ENCODE measurements around the gene SLU7. TPM values are rescaled to one million over a fixed set of nuclear protein-coding genes. Genes with fewer than 3 reads are reported as not detected.

Gene SLU7
- total and polyA plus RNA-seq, 2 of the 4 experiments (the other 2 are of a cell fraction): 15.9 to 34.2 TPM

- Histone ChIP-seq H2AK5ac (ENCODE audit: low read depth, low read length) (no peak overlapping the region), H3K4me2 (ENCODE audit: low read depth, low read length) (no peak overlapping the region), H3K18ac (ENCODE audit: low read depth, low read length) (no peak overlapping the region), H3K27ac (ENCODE audit: insufficient read depth, low read length) (no peak overlapping the region), H3K9ac (ENCODE audit: low read depth, low read length) (no peak overlapping the region), H2BK5ac (ENCODE audit: low read depth, low read length, poor library complexity, severe bottlenecking) (no peak overlapping the region), H3K79me1 (ENCODE audit: low read depth in 1 of 2, low read length in 2 of 2) (no peaks in the 10 kb centered on the region), H3K27me3 (ENCODE audit: control insufficient read depth, insufficient read depth, low read length) (peaks cover 4% of the 10 kb centered on the region; the same call in 1 of the 2 replicates), H4K5ac (ENCODE audit: low read depth, low read length) (no peak overlapping the region), H2BK15ac (ENCODE audit: low read depth, low read length) (no peak overlapping the region), H3K14ac (replicated peaks; ENCODE audit: low read depth, low read length) (no peak overlapping the region), H3K23ac (ENCODE audit: low read depth, low read length) (no peak overlapping the region), H4K8ac (ENCODE audit: low read depth in 2 of 2, low read length in 2 of 2) (no peak overlapping the region), H3K4me3 (ENCODE audit: insufficient read depth, low read depth, low read length) (no peak overlapping the region), H4K91ac (ENCODE audit: insufficient read depth, low read depth, low read length) (no peak overlapping the region), H4K20me1 (ENCODE audit: insufficient read depth, low read length) (no peaks in the 10 kb centered on the region), H2AK9ac (replicated peaks; ENCODE audit: low read depth, low read length, poor library complexity) (no peak overlapping the region), H2BK120ac (ENCODE audit: low read depth, low read length) (no peak overlapping the region), H3K36me3 (ENCODE audit: control insufficient read depth, insufficient read depth, low read length) (no peaks in the 10 kb centered on the region), H2BK20ac (ENCODE audit: low read depth, low read length) (no peak overlapping the region), H3K9me1 (ENCODE audit: insufficient read depth, low read length) (peaks cover 4% of the 10 kb centered on the region; the same call in 1 of the 2 replicates), H2AFZ (replicated peaks; ENCODE audit: low read length, poor library complexity) (no peak overlapping the region), H3K4ac (ENCODE audit: low read depth, low read length) (no peak overlapping the region), H3K56ac (ENCODE audit: extremely low read depth, insufficient read depth, low read length) (no peak overlapping the region), H3K9me3 (ENCODE audit: control insufficient read depth, insufficient read depth, low read length) (no peaks in the 10 kb centered on the region), H3K4me1 (ENCODE audit: control insufficient read depth, insufficient read depth, low read length) (peaks cover 5% of the 10 kb centered on the region; the same call in 1 of the 2 replicates)
- in situ Hi-C loops (cut with MboI; ENCODE audit: low sequenced_read_pairs): no loop called here
- ChIA-PET CTCF (no interaction called here), POLR2A (ENCODE audit: unreplicated experiment) (no interaction called here)
- no peak for TF ChIP-seq MAZ (IDR thresholded peaks at IDR 0.05; ENCODE audit: borderline replicate concordance, low read depth, low read length)
- TF ChIP-seq RCOR1 (IDR thresholded peaks at IDR 0.05; ENCODE audit: insufficient replicate concordance, low read length): no peak
- TF ChIP-seq FOS (IDR thresholded peaks at IDR 0.05; ENCODE audit: low read depth, low read length): no peak
- no peak for TF ChIP-seq RAD21 (IDR thresholded peaks at IDR 0.05; ENCODE audit: low read length)
- TF ChIP-seq ELK1 (IDR thresholded peaks at IDR 0.05; ENCODE audit: borderline replicate concordance, low read depth, low read length): no peak
- no peak for TF ChIP-seq BHLHE40 (IDR thresholded peaks at IDR 0.05; ENCODE audit: low read depth, low read length)
- no peak for TF ChIP-seq CTCF (conservative IDR thresholded peaks at IDR 0.05; ENCODE audit: low read depth, low read length)
- no peak for TF ChIP-seq CHD1 (IDR thresholded peaks at IDR 0.05; ENCODE audit: low read depth, low read length)
- no peak for TF ChIP-seq RFX5 (IDR thresholded peaks at IDR 0.05; ENCODE audit: low read depth, low read length)
- no peak for TF ChIP-seq SMC3 (IDR thresholded peaks at IDR 0.05; ENCODE audit: low read depth, low read length)
- no peak for TF ChIP-seq CEBPB (IDR thresholded peaks at IDR 0.05; ENCODE audit: low read depth, low read length)
- no peak for TF ChIP-seq MXI1 (IDR thresholded peaks at IDR 0.05; ENCODE audit: borderline replicate concordance, low read depth, low read length)
- TF ChIP-seq NFE2L2 (IDR thresholded peaks at IDR 0.05; ENCODE audit: low read depth, low read length): no peak
- TF ChIP-seq POLR2A (IDR thresholded peaks at IDR 0.05; ENCODE audit: low read depth, low read length): no peak
- TF ChIP-seq USF2 (IDR thresholded peaks at IDR 0.05; ENCODE audit: low read depth, low read length): no peak
- no peak for TF ChIP-seq MAFK (IDR thresholded peaks at IDR 0.05; ENCODE audit: low read depth, low read length)
- intact Hi-C loops (cut with micrococcal nuclease): no loop called here
- no CpG with 5 or more reads among the region's 3 CpGs for WGBS, 2 experiments (ENCODE audit: extremely low coverage in 2 of 2, insufficient read length in 1 of 2)
- no TSS peak for BruUV-seq (replicated peaks)
- ATAC-seq (ENCODE audit: low read depth) (no peak), DNase-seq (no peak)
- dilution Hi-C loops (cut with HindIII; ENCODE audit: low sequenced_read_pairs, unreplicated experiment): loop anchor here (25.0 kb wide), 1 partner anchor 356 kb away; the partner anchor contains the start of gene TTC1
These were observed 51.0 kb downstream of the SLU7 start for GRCh38 chr5:160367885-160368284.

Measured in IMR-90 (cell line).